NOMO-1 (cell line): ENCODE measurements around the gene ANKH.
A peak's percentile ranks its signal among the peaks of the same experiment; 100 is the strongest.
"Not testable (repeated sequence)": the region's sequence is repeated elsewhere in the genome, so short reads cannot be mapped to it uniquely, and the experiment has no call there.

Source experiments
- DNase-seq, 2 experiments: peaks; one replicate each; lab custom pipeline; 2025; ENCODE audit not compliant: unreplicated experiment in 2 of 2; lab: John Stamatoyannopoulos, UW

The ANKH gene

GRCh38 chr5:14830210-14831005 is 41.2 kb downstream of the ANKH start:
- no peak for DNase-seq

DNA sequence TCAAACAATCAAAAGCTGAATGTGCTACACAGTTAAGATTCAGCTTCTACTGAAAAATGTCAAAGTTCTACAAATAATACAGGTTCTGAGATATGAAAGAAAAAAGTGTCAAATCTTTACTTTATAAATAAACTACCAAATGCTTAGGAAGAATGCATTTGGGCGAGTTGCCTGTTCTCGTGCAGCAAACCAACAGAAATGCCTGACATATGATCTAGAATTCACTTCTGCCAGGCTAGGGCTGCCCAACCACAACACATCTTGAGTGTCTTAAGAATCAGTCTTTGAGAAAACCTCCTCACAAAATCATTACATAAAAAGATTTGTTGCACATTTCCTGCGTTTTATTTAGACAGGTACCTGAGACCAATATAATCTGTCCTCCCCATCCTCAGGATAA is 42.2 kb downstream of the ANKH start:
- DNase-seq, result no peak

GRCh38 chr5:14826714-14827113 is 44.9 kb downstream of the ANKH start:
- DNase-seq, result no peak

DNA sequence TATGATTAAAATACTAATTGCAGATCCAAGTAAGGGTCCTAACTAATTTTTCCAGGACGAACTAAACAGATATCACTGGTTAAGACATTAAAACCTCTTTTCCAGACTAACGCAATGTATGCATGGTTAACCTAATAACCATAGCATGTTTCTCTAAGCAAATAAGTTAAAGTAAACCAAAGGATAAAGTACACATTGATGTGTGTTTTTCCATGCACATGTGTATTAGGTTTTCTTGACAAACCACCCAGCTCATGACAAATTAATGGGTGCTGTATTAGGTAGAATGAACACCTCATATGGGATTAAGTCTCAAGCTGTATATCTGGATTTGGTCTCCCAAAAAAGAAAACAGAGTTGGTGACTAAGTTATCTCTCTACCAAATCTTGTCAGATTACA is 45.6 kb downstream of the ANKH start:
- no peak for DNase-seq

DNA sequence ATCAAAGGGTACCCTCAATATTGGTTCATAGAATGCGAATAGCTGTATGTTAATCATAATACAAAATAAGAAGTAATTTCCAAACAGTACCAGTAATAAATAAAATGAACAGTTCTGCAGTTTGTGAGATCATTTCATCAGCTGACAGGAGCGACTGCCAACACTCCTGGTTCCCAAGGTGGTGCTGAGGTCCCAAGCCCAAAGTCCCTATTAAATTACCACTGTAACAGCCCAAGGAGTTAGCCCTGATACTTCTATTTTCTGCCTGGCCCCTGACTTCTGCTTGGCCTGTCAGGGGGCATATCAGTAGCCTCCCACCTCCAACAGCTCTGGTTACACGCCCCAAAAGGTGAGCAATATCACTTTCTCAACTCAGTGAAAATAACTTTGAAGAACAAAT is 47.1 kb downstream of the ANKH start:
- no peak for DNase-seq

DNA sequence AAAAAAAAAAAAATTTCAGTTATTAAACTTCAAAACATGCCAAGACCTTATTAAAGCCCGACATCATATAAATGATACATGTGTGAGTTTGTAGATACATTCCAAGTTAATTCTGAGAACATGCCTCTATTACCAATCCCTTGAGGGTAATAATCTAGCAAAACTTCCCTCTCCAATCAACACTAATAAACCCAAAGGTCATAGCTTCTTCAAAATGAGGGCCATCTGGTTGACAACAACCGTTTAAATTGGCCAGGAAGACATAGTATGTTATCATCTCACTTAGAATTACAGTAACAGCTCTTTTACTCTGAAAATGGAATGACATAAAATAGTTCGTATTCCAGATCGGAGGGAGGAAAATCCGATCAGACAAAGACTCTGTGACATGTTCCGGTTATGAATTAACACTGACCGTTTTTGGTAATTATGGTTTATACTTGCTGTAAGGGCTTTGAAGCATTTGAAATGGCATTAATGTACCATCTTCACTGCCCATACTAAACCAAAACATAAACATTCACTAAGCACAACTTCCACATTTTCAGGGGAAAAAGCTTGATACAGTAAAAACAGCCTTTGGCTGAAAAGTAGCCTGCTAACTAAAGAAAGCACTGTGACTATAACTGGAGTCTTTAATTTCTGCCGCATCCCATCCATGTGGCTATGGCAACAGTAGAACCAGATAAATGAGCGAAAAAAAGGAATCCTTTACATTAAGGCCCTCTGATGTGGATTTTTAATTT is 50.3 kb downstream of the ANKH start:
- DNase-seq, result no peak

GRCh38 chr5:14818931-14819790 is 52.4 kb downstream of the ANKH start:
- DNase-seq, result no peak

- not testable (repeated sequence) for DNase-seq
These were observed 53.8 kb downstream of the ANKH start for GRCh38 chr5:14817762-14818136.

- no peak for DNase-seq
These were observed 54.4 kb downstream of the ANKH start for GRCh38 chr5:14816999-14817761.

GRCh38 chr5:14816374-14816998 is 55.1 kb downstream of the ANKH start:
- DNase-seq, result peak in 1 of 2 experiments; percentile 15

DNA sequence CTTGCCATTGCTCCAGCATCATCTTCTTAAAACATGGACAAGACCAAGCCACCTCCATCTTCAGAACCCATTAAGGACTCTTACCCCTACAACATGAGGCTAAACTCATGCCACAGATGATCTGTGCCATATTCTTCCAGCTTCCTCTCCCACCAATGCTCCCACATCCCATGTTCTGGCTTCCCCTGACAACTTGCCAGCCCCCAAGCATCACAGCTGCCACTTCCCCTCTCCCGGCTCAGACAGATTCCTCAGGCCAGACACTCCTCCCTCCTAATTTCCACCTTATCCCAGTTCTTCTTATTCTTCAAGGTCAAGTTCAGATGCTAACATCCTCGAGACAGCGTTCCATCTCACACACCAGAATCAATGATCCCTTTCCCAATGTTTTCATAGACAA is 57.8 kb downstream of the ANKH start:
- no peak for DNase-seq

GRCh38 chr5:14812166-14812565 is 59.4 kb downstream of the ANKH start:
- no peak for DNase-seq

GRCh38 chr5:14810928-14811572 is 60.5 kb downstream of the ANKH start:
- no peak for DNase-seq

GRCh38 chr5:14810282-14810681 is 61.3 kb downstream of the ANKH start:
- DNase-seq, result no peak

GRCh38 chr5:14809369-14810155 is 62.0 kb downstream of the ANKH start:
- DNase-seq, result peak; percentile 96 to 100

- no peak for DNase-seq
These were observed 64.1 kb downstream of the ANKH start for GRCh38 chr5:14807471-14807870.

DNA sequence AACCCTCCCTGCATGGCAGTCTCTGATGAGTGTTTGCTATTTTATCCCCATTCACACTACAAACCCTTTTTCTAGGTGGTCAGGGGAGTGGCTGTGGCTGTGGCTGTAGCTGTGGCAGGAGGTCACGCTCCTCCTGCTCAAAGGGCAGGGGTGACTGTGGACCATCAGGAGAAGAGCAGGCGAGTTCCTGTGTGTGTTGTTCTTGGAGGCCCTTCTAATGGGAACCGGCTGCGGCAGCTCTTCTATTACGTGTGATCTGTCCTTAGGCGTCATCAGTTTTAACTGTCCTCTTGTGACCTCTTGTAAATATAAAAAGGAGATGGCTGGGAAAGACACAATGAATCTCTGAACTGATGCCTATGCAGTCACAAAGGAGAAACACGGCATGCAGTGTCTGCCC is 65.1 kb downstream of the ANKH start:
- DNase-seq, result no peak

DNA sequence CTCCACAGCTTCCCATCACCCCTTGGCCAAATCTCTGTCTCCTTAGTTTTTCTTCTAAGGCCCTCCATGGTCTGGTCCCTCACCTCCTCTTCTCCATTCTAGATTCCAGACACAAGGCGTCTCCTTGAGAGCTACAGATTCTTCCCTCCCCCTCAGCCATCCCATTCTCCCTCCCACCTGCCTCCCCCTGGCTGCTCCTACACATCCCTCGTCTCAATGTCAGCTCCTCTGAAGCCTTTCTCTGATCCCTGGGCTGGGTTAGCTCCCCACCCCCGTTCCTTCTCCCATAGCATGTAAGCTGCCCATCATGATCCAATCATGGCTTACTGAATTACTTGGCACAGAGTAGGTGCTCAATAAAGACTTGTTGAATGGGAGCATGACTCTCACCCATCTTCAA is 69.0 kb downstream of the ANKH start:
- DNase-seq, result no peak

DNA sequence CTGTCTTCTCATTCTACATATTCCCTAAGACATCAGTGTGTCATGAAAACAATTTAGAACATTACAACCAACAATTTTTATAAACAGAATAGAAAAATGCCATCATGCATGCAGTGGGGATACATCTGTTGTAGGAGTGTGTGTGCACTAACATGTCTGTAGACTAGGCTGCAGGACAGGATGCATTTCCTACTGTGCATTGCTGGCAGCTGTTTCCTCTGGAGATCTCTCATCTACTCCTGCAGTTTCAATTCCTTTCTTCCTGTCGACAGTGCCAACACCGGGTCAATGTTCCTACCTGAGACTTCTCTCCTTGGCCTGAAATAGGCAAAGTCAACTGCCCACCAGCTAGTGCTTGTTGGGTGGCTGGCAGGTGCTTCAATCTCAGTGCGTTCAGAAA is 69.8 kb downstream of the ANKH start:
- DNase-seq, result no peak
